NCI-H1417 treated with DMSO at 0.1 percent for 48 hours (cell line): ENCODE results near the gene CRYBG3.
"Not testable (repeated sequence)": the region's sequence is repeated elsewhere in the genome, so short reads cannot be mapped to it uniquely, and the experiment has no call there.

Experiments
- DNase-seq: peaks from one replicate; lab custom pipeline; 2025; lab: John Stamatoyannopoulos, UW

CRYBG3 gene

DNA sequence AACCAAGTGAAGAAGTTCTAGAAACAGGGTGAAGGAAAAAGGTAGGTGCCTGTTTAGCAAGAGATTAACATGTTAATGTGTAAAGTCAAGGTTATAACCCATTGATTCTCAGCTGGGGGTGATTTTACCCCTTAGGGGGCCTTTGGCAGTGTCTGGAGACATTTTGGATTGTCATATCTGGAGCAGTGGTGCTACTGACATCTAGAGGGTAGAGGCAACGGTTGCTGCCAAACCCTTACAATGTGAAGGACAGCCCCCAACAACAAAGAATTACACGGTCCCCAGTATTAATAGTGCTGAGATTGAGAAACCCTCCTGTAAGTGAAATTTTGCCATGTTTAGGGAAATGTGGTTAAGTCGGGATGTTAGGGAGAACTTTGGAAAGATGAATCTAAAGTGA, 74.7 kb downstream of the CRYBG3 start:
- DNase-seq, result no peak

DNA sequence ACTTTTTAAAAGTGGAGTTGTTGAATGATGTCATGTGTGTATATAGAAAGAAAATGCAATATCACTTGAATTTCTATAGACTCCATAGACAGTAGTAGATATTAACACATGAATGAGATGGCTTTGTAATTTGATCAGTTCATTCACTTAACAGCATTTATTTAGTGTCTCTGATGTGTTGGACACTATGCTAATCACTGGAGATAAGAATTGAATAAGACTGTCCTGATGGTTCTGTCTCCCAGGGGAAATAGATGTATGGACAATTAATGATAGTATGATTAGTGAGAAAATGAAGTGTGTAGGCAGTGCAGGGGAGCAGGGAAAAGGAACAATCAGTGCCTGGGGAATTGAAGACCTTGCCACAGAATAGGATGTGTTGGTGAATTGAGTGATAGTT, 77.5 kb downstream of the CRYBG3 start:
- DNase-seq, result no peak

DNA sequence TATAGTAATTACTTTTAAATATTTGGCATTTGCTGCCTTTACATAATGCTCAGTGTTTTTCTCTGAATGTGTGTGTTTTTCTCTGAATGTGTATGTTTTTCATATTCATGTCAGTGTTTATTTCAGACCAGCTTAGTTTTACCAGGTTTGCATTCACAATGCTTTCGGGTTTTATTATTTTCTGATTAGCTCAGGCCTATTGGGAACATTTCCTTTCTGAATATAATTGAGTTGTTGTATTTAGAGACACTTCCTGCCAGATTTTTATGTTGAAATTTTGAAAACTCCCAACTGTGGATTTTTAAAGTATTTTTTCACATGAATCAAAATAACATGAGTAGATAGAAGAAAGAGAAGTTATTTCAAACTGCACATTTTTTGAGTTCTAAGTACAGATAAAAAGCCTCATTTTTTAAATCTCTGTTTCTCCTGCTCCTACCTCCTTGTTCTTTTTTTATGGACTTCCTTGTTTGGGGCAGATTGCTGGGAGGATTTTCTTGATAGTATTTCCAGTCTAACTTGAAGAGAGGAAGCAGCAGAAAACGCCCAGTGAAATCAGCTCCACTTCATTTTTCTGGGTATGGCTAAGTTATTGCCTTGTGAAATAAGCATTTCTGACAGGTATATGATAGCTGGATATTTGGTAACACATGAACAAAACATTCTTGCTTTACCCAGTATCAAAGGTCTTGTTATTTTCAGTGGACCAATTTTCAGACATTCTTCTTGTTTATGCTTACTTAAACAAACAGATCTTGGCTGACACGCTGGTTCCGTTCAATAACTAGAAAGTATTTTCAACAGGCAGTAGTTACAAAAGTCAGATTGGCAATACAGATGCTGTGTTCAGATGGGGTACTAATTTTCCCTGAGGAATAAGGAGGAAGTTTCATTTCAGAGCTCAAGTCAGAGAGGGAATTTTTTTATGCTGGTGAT, 79.8 kb downstream of the CRYBG3 start:
- DNase-seq, result no peak

DNA sequence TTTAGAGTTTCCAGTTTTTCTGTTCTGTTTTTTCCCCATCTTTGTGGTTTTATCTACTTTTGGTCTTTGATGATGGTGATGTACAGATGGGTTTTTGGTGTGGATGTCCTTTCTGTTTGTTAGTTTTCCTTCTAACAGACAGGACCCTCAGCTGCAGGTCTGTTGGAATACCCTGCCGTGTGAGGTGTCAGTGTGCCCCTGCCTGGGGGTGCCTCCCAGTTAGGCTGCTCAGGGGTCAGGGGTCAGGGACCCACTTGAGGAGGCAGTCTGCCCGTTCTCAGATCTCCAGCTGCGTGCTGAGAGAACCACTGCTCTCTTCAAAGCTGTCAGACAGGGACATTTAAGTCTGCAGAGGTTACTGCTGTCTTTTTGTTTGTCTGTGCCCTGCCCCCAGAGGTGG, 88.0 kb downstream of the CRYBG3 start:
- not testable (repeated sequence) for DNase-seq

DNA sequence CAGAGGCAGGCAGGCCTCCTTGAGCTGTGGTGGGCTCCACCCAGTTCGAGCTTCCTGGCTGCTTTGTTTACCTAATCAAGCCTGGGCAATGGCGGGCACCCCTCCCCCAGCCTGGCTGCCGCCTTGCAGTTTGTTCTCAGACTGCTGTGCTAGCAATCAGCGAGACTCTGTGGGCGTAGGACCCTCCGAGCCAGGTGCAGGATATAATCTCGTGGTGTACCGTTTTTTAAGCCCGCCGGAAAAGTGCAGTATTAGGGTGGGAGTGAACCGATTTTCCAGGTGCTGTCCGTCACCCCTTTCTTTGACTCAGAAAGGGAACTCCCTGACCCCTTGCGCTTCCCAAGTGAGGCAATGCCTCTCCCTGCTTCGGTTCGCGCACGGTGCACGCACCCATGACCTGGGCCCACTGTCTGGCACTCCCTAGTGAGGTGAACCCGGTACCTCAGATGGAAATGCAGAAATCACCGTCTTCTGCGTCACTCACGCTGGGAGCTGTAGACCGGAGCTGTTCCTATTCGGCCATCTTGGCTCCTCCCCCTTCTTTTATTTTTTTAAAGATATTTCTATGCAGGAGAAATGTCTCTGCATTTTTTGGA, 88.5 kb downstream of the CRYBG3 start:
- DNase-seq, result not testable (repeated sequence)

DNA sequence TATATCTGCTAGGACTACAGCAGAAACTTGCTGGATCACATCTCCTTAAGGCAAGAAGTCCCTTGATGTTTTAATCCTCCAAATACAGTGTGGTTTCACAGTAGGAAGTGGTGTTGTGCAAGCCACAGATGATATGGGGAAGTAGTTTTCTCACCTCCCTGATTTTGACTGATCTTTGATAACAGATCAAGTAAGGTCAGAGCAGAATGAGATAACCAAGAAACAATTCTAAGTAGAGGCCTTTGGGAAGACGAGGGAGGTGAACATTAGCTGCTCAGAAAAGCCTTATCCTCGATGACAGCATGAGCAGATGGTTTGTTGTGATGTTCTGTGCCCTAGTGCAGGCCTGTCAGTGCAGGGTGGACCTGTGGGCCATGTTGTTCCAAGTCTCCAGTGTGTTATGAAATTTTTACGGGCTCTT, 89.1 kb downstream of the CRYBG3 start:
- no peak for DNase-seq

DNA sequence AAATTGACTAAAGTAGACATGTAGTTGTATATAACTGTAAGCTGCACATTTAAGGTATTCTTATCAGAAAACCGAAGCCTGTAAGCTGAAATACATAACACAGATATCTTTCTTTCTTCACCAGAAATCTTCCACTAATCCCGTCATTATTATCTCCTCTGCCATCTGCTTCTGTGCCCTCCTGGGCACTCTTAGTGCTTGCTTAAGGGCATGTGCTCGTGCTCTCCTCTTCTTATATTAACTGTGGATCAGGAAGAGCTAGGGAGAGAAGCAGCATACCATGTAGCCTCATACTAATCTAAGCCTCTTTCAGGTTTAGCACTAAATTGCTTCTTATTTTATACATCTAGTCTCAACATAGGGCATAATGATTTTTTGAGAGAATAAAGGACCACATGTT, 89.6 kb downstream of the CRYBG3 start:
- no peak for DNase-seq

DNA sequence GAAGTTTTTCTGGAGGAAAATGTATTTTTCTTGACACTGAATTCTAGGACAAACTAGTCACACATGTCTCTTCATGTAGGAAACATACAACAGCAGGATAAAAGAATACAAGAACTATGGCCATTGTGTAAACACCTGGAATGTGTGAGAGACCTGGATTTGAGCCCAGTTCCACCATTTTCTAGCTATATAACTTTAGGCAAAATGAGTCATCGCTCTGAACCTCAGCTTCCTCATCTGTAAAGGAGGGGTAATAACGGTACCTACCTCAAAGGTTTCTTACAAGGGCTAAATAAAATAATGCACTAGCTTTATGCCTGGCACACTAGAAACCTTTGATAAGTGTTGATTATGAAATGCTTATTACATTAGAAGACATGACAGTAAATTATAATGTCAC, 92.6 kb downstream of the CRYBG3 start:
- no peak for DNase-seq

DNA sequence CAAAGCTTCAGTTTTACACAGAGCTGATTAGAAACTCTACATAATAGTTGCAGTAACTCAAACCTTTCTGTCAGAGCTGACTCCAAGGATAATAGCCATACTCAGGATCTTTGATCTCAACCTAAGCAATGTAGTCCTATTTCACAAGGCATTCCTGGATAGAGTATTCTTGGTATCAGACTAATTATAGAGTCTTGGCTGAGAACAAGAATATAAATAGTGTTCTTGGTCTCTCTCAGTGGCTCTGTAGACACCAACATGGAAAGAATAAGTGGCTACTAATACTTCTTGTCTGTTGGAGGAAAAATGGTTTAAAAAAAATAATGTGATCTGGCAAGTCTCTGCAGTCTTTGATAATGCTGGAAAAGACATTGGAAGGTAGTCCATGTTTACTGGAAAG, 94.8 kb downstream of the CRYBG3 start:
- DNase-seq, result no peak

DNA sequence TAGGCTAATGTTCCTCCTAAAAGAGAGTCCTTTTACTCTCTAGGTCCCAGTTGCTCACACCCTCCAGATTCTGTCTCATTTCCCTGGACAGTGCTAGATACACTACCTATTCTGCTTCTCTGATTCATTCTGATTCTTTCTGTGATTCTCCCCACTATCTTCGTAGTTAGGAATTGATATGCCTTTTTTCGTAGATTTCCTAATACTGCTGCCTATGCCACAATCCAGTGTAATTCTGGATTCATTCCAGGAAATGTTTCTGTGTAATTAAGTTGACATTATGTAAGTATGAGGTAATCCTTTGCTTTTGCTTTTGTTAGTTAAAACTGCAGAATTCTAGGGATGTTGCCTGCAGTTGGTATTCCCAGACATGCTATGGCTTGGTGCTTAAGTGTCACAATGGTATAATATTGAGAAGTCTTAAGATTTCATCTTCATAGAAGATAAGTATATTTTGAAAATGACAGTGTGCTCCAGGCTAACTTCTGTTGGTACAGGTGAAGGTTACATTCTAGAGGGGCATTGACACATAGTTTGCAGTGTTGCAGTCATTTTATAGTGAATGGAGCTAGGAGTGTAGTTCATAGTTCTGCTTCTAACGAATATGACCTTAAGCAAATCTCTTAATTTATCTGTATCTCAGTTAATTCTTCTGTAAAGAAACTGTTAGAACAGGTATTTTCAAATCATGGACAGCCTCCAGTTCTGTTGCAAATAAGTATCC, 96.2 kb downstream of the CRYBG3 start:
- DNase-seq, result no peak

DNA sequence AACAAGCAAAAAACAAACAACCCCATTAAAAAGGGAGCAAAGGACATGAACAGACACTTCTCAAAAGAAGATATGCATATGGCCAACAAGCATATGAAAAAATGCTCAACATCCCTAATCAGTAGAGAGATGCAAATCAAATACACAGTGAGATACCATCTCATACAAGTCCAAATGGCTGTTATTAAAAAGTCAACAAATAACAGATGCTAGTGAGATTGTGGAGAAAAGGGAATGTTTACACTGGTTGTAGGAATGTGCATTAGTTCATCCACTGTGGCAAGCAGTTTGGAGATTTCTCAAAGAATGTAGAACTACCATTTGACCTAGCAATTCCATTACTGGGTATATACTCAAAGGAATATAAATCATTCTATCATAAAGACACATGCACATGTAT, 105.9 kb downstream of the CRYBG3 start:
- DNase-seq, result no peak

DNA sequence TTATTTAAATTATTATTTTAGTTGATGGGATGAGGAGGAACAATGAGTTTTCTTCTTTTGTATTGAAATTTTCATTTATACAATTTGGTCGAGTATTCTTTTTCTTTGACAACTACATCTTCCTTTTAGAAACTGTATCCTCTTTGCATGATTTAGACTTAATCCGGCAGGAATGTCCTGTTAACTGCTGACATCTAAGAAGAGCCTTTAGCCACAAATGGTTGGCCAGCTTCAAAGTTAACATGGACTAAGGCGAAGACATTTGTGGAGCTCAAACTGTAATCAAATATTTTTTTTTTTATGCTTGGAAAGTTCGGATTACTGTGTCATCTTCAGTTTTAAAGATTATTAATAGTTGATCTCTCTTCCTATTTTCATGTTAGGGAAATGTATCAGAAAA, 107.2 kb downstream of the CRYBG3 start:
- DNase-seq, result no peak

DNA sequence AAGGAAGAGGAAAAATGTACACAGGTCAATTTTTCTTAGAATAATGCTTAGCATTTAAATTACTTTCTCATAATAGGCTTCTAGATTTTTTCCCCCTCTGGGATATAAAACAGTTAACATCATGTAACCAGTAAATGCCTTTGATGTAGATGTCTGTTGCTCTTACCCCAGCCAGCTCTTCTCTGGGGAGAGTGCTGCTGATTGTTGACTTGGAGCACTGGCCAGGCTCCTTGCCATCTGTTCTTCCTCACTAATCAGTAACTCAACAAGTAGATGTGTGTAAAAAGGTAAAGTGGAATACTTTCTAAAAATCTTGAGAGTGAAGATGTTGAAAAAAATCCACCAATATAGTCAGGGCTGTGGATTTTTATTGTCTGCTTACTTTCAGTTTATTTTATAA, 108.2 kb downstream of the CRYBG3 start:
- DNase-seq, result no peak

DNA sequence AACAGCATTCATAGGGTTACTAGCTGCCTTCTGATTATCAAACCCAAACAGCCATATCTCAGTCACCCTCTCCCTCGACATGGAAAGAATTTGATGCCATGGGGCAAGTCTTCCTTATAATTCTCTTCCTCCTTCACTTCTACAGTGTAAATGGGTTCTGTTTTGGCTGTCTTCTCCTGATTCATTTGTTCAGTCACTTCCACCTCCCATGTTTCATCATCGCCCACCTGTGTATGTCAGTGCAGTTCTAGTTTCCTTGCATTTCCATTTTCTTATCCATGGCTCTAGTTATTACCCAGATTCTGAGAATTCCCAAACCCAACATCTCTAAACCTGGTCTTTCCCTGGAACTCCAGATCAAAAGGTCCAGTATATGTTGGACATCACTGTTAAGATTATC, 109.4 kb downstream of the CRYBG3 start:
- DNase-seq, result no peak

DNA sequence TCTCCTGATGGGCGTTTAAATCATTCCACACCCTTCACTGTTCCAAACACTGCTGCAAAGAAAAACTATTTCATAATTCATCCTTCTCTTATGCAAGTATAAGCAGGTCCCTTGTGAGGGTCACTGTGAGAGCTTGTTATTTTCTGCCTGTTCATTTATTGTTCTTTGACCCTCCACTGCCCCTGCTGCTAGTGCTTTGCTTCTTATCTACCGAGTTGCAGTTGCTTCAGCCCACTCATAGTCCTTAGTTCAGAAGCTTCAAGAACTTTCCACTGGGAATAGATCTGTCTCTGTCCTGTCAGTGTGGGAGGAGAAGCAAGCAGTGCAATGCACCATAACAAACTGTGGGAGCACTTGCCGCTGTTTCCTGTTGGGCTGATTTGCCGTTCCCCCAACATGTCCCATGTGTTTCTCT, 110.6 kb downstream of the CRYBG3 start:
- DNase-seq, result no peak

DNA sequence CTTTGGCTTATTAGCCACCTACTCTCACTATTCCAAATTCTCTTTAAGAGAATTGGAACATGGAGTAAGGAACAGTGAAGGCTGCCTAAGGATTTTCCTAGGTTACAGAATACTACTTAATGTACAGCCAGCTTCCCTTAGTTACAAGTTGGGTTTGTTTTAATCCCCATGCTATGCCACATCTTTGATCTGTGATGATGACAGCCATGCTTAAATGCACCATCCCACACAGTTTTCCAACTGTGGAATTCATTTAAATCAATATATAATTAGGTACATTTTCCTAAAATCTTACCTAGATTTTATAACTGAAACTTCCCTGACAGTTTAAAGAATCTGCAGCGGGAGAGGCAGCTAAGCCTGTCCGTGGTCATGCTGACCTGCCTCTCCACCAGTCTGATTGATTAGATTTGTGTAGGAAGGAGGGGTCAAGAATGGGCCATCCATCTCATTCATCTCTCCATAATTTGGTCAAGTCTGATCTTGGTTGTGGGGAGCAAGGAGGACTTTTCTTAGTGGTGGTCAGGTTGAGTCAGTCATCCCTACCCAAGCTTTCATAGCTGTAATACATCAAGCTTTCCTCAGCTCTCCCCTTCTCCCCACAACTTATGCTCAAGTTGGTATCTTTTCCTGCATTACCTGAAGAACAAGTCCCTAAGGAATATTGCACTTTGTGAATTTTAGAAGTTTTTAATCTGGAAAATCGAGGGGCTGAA, 113.3 kb downstream of the CRYBG3 start:
- DNase-seq, result no peak

DNA sequence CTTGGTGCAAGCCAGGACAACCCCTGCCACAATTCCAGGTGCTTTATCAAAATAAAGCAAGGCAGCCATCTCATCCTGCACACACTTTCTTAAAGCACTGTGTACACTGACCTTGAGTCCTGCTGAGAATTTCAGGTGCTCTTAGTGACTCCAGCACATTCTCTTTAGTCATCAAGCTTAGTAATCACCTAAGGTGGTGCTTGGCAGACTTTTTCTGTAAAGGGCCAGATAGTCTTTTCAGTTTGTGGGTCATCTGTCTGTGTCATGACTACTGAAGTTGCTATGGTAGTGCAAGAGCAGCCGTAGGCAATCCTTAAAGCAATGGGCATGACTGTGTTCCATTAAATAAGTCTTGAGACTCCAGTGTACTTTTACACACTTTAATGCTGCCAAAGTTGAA, 114.0 kb downstream of the CRYBG3 start:
- no peak for DNase-seq

DNA sequence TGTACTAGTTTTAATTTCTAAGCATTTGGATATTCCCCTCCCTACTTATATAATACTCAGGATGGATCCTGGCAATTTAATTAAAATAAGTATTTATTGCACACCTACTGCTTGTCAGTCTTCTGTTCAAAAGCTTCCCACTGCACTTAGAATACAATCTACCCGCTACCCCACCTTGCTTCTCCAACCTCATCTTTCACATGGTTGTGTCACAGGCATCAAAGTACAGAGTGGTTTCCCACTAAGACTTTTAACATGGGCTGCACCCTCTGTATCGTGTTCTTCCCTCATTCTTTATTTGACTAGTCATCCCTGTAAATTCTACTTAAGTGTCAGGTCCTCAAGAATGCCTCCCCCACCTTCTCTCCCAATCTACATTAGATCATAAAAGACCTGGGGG, 115.4 kb downstream of the CRYBG3 start:
- DNase-seq, result no peak

DNA sequence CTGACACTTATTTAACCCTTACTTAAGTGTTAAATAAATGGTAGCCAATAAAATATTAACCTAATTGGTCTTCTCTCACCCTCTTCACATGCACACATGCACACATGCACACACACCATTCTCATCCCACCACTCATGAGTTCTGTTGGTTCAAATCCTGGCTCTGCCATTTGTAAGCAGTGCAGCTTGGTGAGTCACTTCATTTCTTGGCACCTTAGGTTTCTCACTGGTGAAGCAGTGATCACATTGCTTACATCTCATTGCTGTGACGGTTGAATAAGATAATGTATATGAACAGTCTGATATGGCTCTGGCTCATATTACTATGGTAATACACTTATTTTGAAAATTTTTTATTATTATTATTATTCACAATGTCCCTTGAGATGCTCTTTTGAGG, 116.6 kb downstream of the CRYBG3 start:
- no peak for DNase-seq

DNA sequence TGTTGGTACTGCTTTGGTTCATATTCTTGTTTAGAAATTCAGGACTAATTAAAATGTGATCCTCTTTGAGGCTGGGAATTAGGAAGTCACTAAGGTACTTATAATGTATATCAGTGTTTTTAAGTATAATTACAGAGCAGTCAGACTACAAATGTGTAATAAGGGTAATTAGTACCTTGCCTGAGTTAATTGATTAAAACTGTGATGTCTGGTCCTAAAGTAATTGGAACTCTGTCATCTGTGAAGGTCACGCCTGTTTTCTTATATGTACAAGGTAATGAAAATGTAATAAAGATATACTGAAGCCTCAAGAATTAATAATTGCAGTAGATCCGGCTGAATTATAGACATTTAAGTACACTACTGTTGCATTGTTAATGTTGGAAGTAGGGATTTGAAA, 117.6 kb downstream of the CRYBG3 start:
- DNase-seq, result no peak

DNA sequence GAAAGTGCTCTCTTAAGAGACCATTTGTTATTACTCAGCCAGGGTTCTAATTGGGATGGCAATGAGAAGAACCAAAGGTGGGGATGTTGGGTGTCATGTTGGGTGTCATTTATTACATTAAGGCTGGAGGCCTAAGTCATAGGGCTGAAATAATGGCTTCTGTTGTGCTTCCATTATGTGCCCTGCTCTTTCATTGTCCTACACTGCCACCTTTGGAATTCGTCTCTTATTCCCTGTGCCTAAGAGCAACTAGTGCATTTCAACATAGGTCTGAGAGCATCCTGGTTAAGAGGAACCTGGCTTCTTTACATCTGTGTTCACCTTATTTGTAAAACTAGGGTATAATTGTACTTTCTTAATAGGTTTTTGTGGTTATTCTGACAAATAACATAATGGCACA, 118.2 kb downstream of the CRYBG3 start:
- no peak for DNase-seq

DNA sequence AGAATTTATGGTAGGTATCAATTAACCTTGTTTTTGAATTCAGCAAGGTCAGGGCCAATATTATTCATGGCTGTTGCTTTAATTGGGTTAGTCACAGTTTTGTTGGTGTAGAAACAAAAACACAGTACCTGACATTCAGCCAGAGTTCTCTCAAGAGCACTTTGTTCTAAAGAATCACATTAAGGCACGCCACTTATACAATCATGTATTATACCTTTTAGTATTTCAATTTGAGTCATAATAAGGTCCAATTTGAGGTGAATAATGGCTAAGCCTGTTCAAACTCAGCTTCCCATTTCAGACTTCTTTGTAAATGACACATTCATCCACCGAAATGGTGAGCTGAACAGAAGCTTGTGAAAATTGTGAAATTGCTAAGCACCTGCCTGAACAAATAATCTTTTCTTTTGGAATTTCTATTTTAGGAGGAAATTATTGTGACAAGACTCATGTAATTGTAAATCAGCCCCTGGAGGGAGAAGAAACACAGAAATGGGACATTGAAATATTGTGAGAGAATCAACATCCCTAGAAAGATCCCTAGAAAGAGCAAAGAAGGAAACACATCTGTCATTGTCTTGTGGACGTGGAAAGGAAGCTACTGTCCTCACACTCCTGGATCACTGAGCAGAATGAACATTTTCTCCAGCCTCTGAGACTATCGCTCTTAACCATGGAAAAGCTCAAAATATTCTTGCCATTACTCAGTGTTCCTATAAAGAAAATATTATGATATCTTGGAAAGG, 121.2 kb downstream of the CRYBG3 start:
- no peak for DNase-seq
